PC-3 (cell line): ENCODE measurements around the gene ADAMTS5. TPM values are rescaled to one million over a fixed set of nuclear protein-coding genes. Genes with fewer than 3 reads are reported as not detected.

Source experiments
- ATAC-seq: fragments of 200-7000 bp; cut with Tn5 transposase; 2 replicates; pipeline ENCODE4 v1.9.1; 2020; ENCODE audit warnings: mild to moderate bottlenecking, moderate library complexity
- BruUV-seq: library from RNA; stranded (reverse); fragments of 400-500 nt; replicated peaks from 2 replicates; lab custom pipeline; 2021; lab: Mats Ljungman, UMichigan
- CTCF ChIA-PET: fragments of 300-600 bp; sonication (Branson Sonifier 250); formaldehyde crosslinking; loops from one replicate; lab custom pipeline; 2022; ENCODE audit warnings: antibody characterized with exemption; lab: Charles Lee
- POLR2A ChIA-PET: fragments of 300-600 bp; sonication (Branson Sonifier 250); formaldehyde crosslinking; loops from one replicate; lab custom pipeline; 2022; ENCODE audit warnings: antibody characterized with exemption; ENCODE audit not compliant: unreplicated experiment; lab: Charles Lee
- DNase-seq: peaks from one replicate; pipeline ENCODE4 v3.0.0-alpha.2; 2015
- H2AFZ ChIP-seq: fragments of 300-600 bp; sonication (generic); 2 replicates; pipeline ENCODE4 v1.6.0; 2016; ENCODE audit warnings: antibody characterized with exemption, low read length
- H3F3A ChIP-seq: fragments of 300-600 bp; sonication (generic); one replicate; pipeline ENCODE4 v1.6.0; 2017; ENCODE audit warnings: antibody characterized with exemption, low read length, control low read depth, mild to moderate bottlenecking; ENCODE audit not compliant: unreplicated experiment
- H3K27ac ChIP-seq: fragments of 300-600 bp; sonication (generic); 2 replicates; pipeline ENCODE4 v1.5.1; 2016; ENCODE audit warnings: mild to moderate bottlenecking, low read length
- H3K27me3 ChIP-seq: fragments of 300-600 bp; sonication (generic); 2 replicates; pipeline ENCODE4 v1.6.1; 2016; ENCODE audit warnings: low read length, mixed read lengths
- H3K36me3 ChIP-seq: fragments of 300-600 bp; sonication (generic); 2 replicates; pipeline ENCODE4 v1.6.1; 2016; ENCODE audit warnings: low read depth, mixed run types, low read length, mixed read lengths
- H3K4me1 ChIP-seq: fragments of 300-600 bp; sonication (generic); 2 replicates; pipeline ENCODE4 v1.5.1; 2016; ENCODE audit warnings: low read length; ENCODE audit not compliant: insufficient read depth
- H3K4me2 ChIP-seq: fragments of 300-600 bp; sonication (generic); 2 replicates; pipeline ENCODE4 v1.6.0; 2016; ENCODE audit warnings: low read length
- H3K4me3 ChIP-seq: fragments of 300-600 bp; sonication (generic); 2 replicates; pipeline ENCODE4 v1.5.1; 2016; ENCODE audit warnings: mild to moderate bottlenecking, low read length, mixed read lengths
- H3K79me2 ChIP-seq: fragments of 300-600 bp; sonication (generic); 2 replicates; pipeline ENCODE4 v1.6.1; 2017; ENCODE audit warnings: low read length, mixed read lengths
- H3K9ac ChIP-seq: fragments of 300-600 bp; sonication (generic); 2 replicates; pipeline ENCODE4 v1.6.0; 2016; ENCODE audit warnings: mild to moderate bottlenecking, low read length
- H3K9me2 ChIP-seq: fragments of 300-600 bp; sonication (generic); replicated peaks from 2 replicates; pipeline ENCODE4 v1.6.1; 2016; ENCODE audit warnings: mixed run types, low read length, mixed read lengths
- H3K9me3 ChIP-seq: fragments of 300-600 bp; sonication (generic); 2 replicates; pipeline ENCODE4 v1.6.1; 2016; ENCODE audit warnings: low read length, mixed read lengths
- H4K20me1 ChIP-seq: fragments of 300-600 bp; sonication (generic); 2 replicates; pipeline ENCODE4 v1.6.1; 2016; ENCODE audit warnings: low read length, mixed read lengths
- EZH2 ChIP-seq: fragments of 300-600 bp; sonication (generic); IDR thresholded peaks from one replicate; pipeline ENCODE4 v1.6.1; 2017; ENCODE audit warnings: antibody characterized with exemption, mild to moderate bottlenecking, low read length; ENCODE audit not compliant: unreplicated experiment
- EZH2phosphoT487 ChIP-seq: fragments of 300-600 bp; sonication (generic); IDR thresholded peaks from 2 replicates; pipeline ENCODE4 v1.6.1; 2018; ENCODE audit warnings: mild to moderate bottlenecking, antibody characterized with exemption, low read length, borderline replicate concordance
- intact Hi-C: fragments of 100-400 bp; cut with micrococcal nuclease; formaldehyde crosslinking; loops from 2 replicates; pipeline ENCODE4 v1.9.0; 2023
- total RNA-seq: library from RNA; depleted of rRNA; stranded (reverse); fragments of >200 nt; gene quantifications from 2 replicates; pipeline ENCODE4 v1.2.3, GENCODE V29; 2014
- TF ChIP-seq, protein P1 (sequence below): fragments of 300-600 bp; sonication (generic); conservative IDR thresholded peaks from 2 replicates; pipeline ENCODE4 v1.5.1; 2017; ENCODE audit warnings: antibody characterized with exemption, low read depth, mild to moderate bottlenecking, low read length

The ADAMTS5 gene
- total RNA-seq, 1 experiment from 2014 or later: not detected

- Histone ChIP-seq H3K36me3 (no peaks in the 10 kb centered on the region), H3K79me2 (no peaks in the 10 kb centered on the region), H3K4me2 (no peak overlapping the region), H3F3A (no peaks in the 10 kb centered on the region), H3K4me3 (no peak overlapping the region), H3K9ac (no peak overlapping the region), H3K27me3 (no peaks in the 10 kb centered on the region), H3K4me1 (no peaks in the 10 kb centered on the region; the same call in 1 of the 2 replicates), H3K27ac (no peak overlapping the region), H2AFZ (no peak overlapping the region), H3K9me3 (no peaks in the 10 kb centered on the region), H3K9me2 (no peaks in the 10 kb centered on the region), H4K20me1 (no peaks in the 10 kb centered on the region)
- BruUV-seq: no TSS peak
- TF ChIP-seq EZH2phosphoT487: no peak
- TF ChIP-seq, protein P1, sequence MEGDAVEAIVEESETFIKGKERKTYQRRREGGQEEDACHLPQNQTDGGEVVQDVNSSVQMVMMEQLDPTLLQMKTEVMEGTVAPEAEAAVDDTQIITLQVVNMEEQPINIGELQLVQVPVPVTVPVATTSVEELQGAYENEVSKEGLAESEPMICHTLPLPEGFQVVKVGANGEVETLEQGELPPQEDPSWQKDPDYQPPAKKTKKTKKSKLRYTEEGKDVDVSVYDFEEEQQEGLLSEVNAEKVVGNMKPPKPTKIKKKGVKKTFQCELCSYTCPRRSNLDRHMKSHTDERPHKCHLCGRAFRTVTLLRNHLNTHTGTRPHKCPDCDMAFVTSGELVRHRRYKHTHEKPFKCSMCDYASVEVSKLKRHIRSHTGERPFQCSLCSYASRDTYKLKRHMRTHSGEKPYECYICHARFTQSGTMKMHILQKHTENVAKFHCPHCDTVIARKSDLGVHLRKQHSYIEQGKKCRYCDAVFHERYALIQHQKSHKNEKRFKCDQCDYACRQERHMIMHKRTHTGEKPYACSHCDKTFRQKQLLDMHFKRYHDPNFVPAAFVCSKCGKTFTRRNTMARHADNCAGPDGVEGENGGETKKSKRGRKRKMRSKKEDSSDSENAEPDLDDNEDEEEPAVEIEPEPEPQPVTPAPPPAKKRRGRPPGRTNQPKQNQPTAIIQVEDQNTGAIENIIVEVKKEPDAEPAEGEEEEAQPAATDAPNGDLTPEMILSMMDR: no peak
- no peak for TF ChIP-seq EZH2
- ATAC-seq (peak; percentile 15; the same call in 1 of the 2 replicates), DNase-seq (peak; percentile 2)
- intact Hi-C loops: no loop called here
- ChIA-PET CTCF (no interaction called here), POLR2A (no interaction called here)
Observed at GRCh38 chr21:26939601-26940111, 27.2 kb downstream of the ADAMTS5 start.

GRCh38 chr21:26936641-26937040 lies 30.2 kb downstream of the ADAMTS5 start:
- no peak overlapping the region for H3K4me3 ChIP-seq
- ChIA-PET CTCF (no interaction called here), POLR2A (no interaction called here)
- BruUV-seq: no TSS peak
- H3K27me3 ChIP-seq: no peaks in the 10 kb centered on the region
- TF ChIP-seq, protein P1: no peak
- TF ChIP-seq EZH2phosphoT487 (no peak), EZH2 (no peak)
- H3K4me1 ChIP-seq: no peaks in the 10 kb centered on the region; the same call in 1 of the 2 replicates
- no peaks in the 10 kb centered on the region for H4K20me1 ChIP-seq
- no peak overlapping the region for H3K9ac ChIP-seq
- H3K9me2 ChIP-seq: no peaks in the 10 kb centered on the region
- DNase-seq (no peak), ATAC-seq (no peak)
- intact Hi-C loops: no loop called here
- H3K27ac ChIP-seq: no peak overlapping the region
- H2AFZ ChIP-seq: no peak overlapping the region
- H3K36me3 ChIP-seq: no peaks in the 10 kb centered on the region
- H3K79me2 ChIP-seq: no peaks in the 10 kb centered on the region
- H3K9me3 ChIP-seq: no peaks in the 10 kb centered on the region
- no peak overlapping the region for H3K4me2 ChIP-seq
- no peaks in the 10 kb centered on the region for H3F3A ChIP-seq

DNA sequence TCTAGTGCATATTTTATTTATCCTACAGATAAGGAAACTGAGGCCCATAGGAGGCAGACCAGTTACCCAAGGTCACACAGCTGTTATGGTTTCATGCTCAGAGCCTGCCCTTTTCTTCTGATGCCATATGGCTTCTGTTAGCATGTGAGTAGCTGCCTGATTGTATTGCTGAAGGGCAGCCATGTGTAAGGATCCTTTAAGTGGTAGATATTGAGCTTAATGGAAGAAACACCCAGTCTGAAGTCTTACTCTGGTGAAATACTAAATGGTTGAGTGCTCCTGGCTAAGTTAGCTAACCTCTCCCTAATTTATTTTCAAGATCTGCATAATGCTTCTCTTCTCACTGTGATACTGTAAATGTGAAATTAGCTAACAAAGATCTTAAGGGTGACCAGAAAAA lies 30.9 kb downstream of the ADAMTS5 start:
- intact Hi-C loops: no loop called here
- Histone ChIP-seq H3K36me3 (no peaks in the 10 kb centered on the region), H4K20me1 (no peaks in the 10 kb centered on the region), H3K9me2 (no peaks in the 10 kb centered on the region), H3K79me2 (no peaks in the 10 kb centered on the region), H3F3A (no peaks in the 10 kb centered on the region), H3K9ac (no peak overlapping the region), H3K27ac (no peak overlapping the region), H3K27me3 (no peaks in the 10 kb centered on the region), H3K4me1 (no peaks in the 10 kb centered on the region), H2AFZ (no peak overlapping the region), H3K4me2 (no peak overlapping the region), H3K4me3 (no peak overlapping the region), H3K9me3 (no peaks in the 10 kb centered on the region)
- TF ChIP-seq EZH2phosphoT487: no peak
- ChIA-PET POLR2A (no interaction called here), CTCF (no interaction called here)
- no peak for ATAC-seq
- no TSS peak for BruUV-seq
- DNase-seq: no peak
